HepG2 (cell line): ENCODE data around the gene DLG2. TPM values are rescaled to one million over a fixed set of nuclear protein-coding genes. Genes with fewer than 3 reads are reported as not detected.

ENCODE experiments used
- ATAC-seq: fragments of 200-7000 bp; cut with Tn5 transposase; 3 replicates; pipeline ENCODE4 v1.9.1; 2020; ENCODE audit warnings: mild to moderate bottlenecking, moderate library complexity
- BruUV-seq: library from RNA; stranded (reverse); fragments of 400-500 nt; replicated peaks from 2 replicates; lab custom pipeline; 2021; lab: Mats Ljungman, UMichigan
- CTCF ChIA-PET: fragments of 300-600 bp; formaldehyde crosslinking; extraction: SDS; loops from one replicate; lab custom pipeline; 2021; ENCODE audit warnings: low total read pairs, inconsistent platforms, low intra/inter-chr PET ratio; lab: Yijun Ruan, JAX
- POLR2A ChIA-PET: fragments of 350-600 bp; sonication (Branson Sonifier 250); formaldehyde crosslinking; loops from one replicate; lab custom pipeline; 2020; ENCODE audit warnings: antibody characterized with exemption, inconsistent platforms; lab: Yijun Ruan, JAX
- DNase-seq: peaks from one replicate; pipeline ENCODE4 v3.0.0-alpha.2; 2015; ENCODE audit warnings: low spot score
- FAIRE-seq: peaks from 3 replicates; lab custom pipeline; 2011; peaks lifted over from hg19 to GRCh38; lab: Jason Lieb, UNC
- H2AFZ ChIP-seq: one replicate; pipeline ENCODE4 v1.6.1; 2011; ENCODE audit warnings: low read length, inconsistent platforms
- H3K27ac ChIP-seq: fragments of 300-600 bp; 3 replicates; pipeline ENCODE4 v1.8.0; 2011; ENCODE audit warnings: mixed run types, mild to moderate bottlenecking, mixed read lengths, low read length, inconsistent platforms; ENCODE audit not compliant: insufficient read depth; ENCODE audit errors: extremely low read length
- H3K27me3 ChIP-seq, 2 experiments: fragments of 200-600 bp in 1 of 2; 2 replicates in 1 of 2; 3 replicates in 1 of 2; pipeline versions ENCODE4 v1.6.0 to v1.8.0; 2011; ENCODE audit warnings: low read length in 2 of 2, mild to moderate bottlenecking in 2 of 2, moderate library complexity in 2 of 2, inconsistent platforms in 1 of 2; ENCODE audit not compliant: insufficient read depth in 2 of 2, control insufficient read depth in 1 of 2
- H3K36me3 ChIP-seq, 2 experiments: fragments of 200-600 bp in 1 of 2; replicated peaks in 1 of 2; 2 replicates in 1 of 2; 3 replicates in 1 of 2; pipeline versions ENCODE4 v1.5.1 to v1.8.0; 2011; ENCODE audit warnings: low read length in 2 of 2, inconsistent platforms in 1 of 2; ENCODE audit not compliant: insufficient read depth in 2 of 2, control insufficient read depth in 1 of 2
- H3K4me1 ChIP-seq: 2 replicates; pipeline ENCODE4 v1.5.1; 2012; ENCODE audit warnings: low read length, inconsistent platforms; ENCODE audit not compliant: insufficient read depth
- H3K4me2 ChIP-seq: 2 replicates; pipeline ENCODE4 v1.6.0; 2011; ENCODE audit warnings: low read depth, low read length, inconsistent platforms
- H3K4me3 ChIP-seq, 3 experiments: fragments of 200-600 bp in 1 of 3; sonication (generic), shearing (Covaris generic) in 1 of 3; replicated peaks in 1 of 3; 2 replicates each; pipeline ENCODE4 v1.5.1; 2011 to 2016; ENCODE audit warnings: low read length in 3 of 3, inconsistent platforms in 2 of 3, low read depth in 2 of 3, mild to moderate bottlenecking in 2 of 3, control low read depth in 1 of 3, mixed read lengths in 1 of 3; ENCODE audit not compliant: insufficient read depth in 1 of 3
- H3K79me2 ChIP-seq: one replicate; pipeline ENCODE4 v1.6.1; 2011; ENCODE audit warnings: low read length, inconsistent platforms; ENCODE audit not compliant: insufficient read depth
- H3K9ac ChIP-seq: 2 replicates; pipeline ENCODE4 v1.6.0; 2011; ENCODE audit warnings: mild to moderate bottlenecking, low read depth, low read length, inconsistent platforms; ENCODE audit not compliant: insufficient read depth
- H3K9me3 ChIP-seq: 2 replicates; pipeline ENCODE4 v1.5.1; 2012; ENCODE audit warnings: mild to moderate bottlenecking, low read length
- H4K20me1 ChIP-seq: 2 replicates; pipeline ENCODE4 v1.6.0; 2011; ENCODE audit warnings: inconsistent platforms, mild to moderate bottlenecking, low read length, moderate library complexity; ENCODE audit not compliant: insufficient read depth
- TEAD3 ChIP-seq: optimal IDR thresholded peaks from 2 replicates; pipeline ENCODE3; 2016; ENCODE audit warnings: borderline replicate concordance
- ZMYM3 ChIP-seq: sonication (generic); formaldehyde crosslinking; IDR thresholded peaks from 2 replicates; pipeline ENCODE4 v1.5.1; 2020; ENCODE audit warnings: mild to moderate bottlenecking, missing genetic modification reagents
- ZNF703 ChIP-seq: sonication (generic); formaldehyde crosslinking; IDR thresholded peaks from 2 replicates; pipeline ENCODE4 v1.5.1; 2020; ENCODE audit warnings: missing genetic modification reagents, mild to moderate bottlenecking, moderate library complexity, borderline replicate concordance
- WGBS: methylation state at CpG from one replicate; pipeline ENCODE4 v1.1.6; 2017; ENCODE audit warnings: low lambda C conversion rate; 5-methylcytosine and 5-hydroxymethylcytosine counted together
- in situ Hi-C: cut with HindIII; loops from 2 replicates; pipeline ENCODE4 v1.10.0; 2017; ENCODE audit warnings: low pct_unique_long_range_greater_than_20kb; ENCODE audit not compliant: extremely low pct_ligation_motif_present
- intact Hi-C: fragments of 100-400 bp; cut with micrococcal nuclease; formaldehyde crosslinking; loops from one replicate; pipeline ENCODE4 v1.10.0; 2022; ENCODE audit not compliant: unreplicated experiment
- polyA plus RNA-seq, 8 experiments: library from polyadenylated mRNA; depleted of rRNA in 3 of 8; stranded (reverse) in 7 of 8; unstranded in 1 of 8; fragments of >200 nt; fragmentation: Illumina TruSeq in 4 of 8; extraction: Trizol in 4 of 8; gene quantifications; 2 replicates each; pipeline versions ENCODE4 v1.2.1 to v1.2.3, GENCODE V29; 2011 to 2016; ENCODE audit warnings: low read depth in 4 of 8, missing spikeins in 1 of 8, mixed read lengths in 1 of 8; ENCODE audit not compliant: insufficient read depth in 1 of 8
- total RNA-seq, 5 experiments: library from RNA; depleted of rRNA; stranded (reverse); fragments of >200 nt; fragmentation: Illumina TruSeq; extraction: Trizol; gene quantifications; 2 replicates each; pipeline ENCODE4 v1.2.3, GENCODE V29; 2016; ENCODE audit warnings: low read depth in 1 of 5
- TF ChIP-seq, protein P1 (sequence below): sonication (generic); formaldehyde crosslinking; IDR thresholded peaks from 2 replicates; pipeline ENCODE4 v1.4.0; 2020; ENCODE audit warnings: missing genetic modification reagents
- TF ChIP-seq, protein P2 (sequence below): sonication (generic); formaldehyde crosslinking; IDR thresholded peaks from 2 replicates; pipeline ENCODE4 v1.5.1; 2020; ENCODE audit warnings: missing genetic modification reagents, mild to moderate bottlenecking, borderline replicate concordance
- TF ChIP-seq, protein P3 (sequence below): sonication (generic); formaldehyde crosslinking; IDR thresholded peaks from 2 replicates; pipeline ENCODE4 v1.8.1; 2023; ENCODE audit warnings: missing genetic modification reagents, inconsistent platforms, borderline replicate concordance
- TF ChIP-seq, protein P4 (sequence below): IDR thresholded peaks from 2 replicates; pipeline ENCODE4 v1.6.1; 2018; ENCODE audit warnings: missing genetic modification reagents
- TF ChIP-seq, protein P5 (sequence below): sonication (generic); formaldehyde crosslinking; IDR thresholded peaks from 2 replicates; pipeline ENCODE4 v1.5.0; 2020; ENCODE audit warnings: mild to moderate bottlenecking, missing genetic modification reagents
- TF ChIP-seq, protein P6 (sequence below): sonication (generic); formaldehyde crosslinking; IDR thresholded peaks from 2 replicates; pipeline ENCODE4 v1.4.0; 2020; ENCODE audit warnings: missing genetic modification reagents

The DLG2 gene
- total and polyA plus RNA-seq, 2 of the 13 experiments (the other 11 are each of a cell fraction or from before 2014, with no cell fraction given) = 0.46 to 1.0 TPM

DNA sequence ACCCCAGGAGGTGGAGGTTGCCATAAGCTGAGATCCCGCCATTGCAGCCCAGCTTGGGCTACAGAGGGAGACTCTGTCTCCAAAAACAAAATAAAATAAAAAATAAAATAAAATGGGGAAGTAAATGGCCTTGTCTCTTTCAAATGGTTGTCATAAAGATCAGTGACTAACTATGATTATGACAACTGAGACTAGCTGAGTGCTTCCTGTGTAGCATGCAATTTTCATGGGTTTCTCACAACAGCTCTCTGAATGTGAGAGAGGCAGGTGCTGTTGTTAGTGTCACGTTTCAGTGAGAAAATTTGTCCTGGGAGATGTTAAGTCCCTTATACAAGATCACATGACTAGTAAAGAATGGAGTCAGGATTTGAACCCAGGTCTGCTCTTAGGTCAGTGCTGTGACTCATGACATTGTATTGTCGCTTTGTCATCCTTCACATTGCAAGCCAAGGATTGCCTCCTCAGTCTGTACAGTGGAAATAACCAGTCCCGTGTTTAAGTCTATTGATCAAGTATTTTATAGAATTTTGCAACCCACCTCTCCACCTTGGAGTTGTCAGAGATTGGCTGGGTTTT, 2177.7 kb downstream of the DLG2 start (continued):
- no peak for TF ChIP-seq TEAD3
- TF ChIP-seq, protein P1, sequence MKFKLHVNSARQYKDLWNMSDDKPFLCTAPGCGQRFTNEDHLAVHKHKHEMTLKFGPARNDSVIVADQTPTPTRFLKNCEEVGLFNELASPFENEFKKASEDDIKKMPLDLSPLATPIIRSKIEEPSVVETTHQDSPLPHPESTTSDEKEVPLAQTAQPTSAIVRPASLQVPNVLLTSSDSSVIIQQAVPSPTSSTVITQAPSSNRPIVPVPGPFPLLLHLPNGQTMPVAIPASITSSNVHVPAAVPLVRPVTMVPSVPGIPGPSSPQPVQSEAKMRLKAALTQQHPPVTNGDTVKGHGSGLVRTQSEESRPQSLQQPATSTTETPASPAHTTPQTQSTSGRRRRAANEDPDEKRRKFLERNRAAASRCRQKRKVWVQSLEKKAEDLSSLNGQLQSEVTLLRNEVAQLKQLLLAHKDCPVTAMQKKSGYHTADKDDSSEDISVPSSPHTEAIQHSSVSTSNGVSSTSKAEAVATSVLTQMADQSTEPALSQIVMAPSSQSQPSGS (CRISPR knock-in tag) = no peak

DNA sequence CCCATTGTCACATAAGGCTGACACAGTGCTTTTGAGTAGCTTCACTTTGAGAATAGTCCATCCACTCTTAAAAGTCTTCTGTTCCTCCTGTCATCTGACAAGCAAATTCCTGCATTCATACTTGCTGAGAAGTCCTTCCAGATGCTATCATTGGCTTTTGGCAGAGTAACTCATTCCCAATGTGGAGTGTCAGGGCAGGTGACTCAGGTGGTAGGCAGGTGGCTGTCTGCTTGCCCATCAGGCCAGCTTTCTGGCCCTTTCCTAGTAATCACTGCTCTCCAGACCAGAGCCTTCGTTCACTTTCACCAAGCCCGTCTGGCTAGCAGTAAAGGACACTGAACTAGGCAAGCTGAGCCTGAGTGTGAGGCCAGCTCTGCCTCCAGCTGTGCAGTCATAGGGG, 2178.5 kb downstream of the DLG2 start:
- ChIA-PET POLR2A (no interaction called here), CTCF (no interaction called here)
- Histone ChIP-seq H3K36me3 (no peaks in the 10 kb centered on the region), H3K27me3 (no peaks in the 10 kb centered on the region), H3K4me3 (no peak overlapping the region), H3K9ac (no peak overlapping the region), H3K4me2 (no peak overlapping the region), H3K79me2 (no peaks in the 10 kb centered on the region), H3K9me3 (no peaks in the 10 kb centered on the region), H2AFZ (no peak overlapping the region), H3K4me1 (no peaks in the 10 kb centered on the region), H3K27ac (no peak overlapping the region), H4K20me1 (no peaks in the 10 kb centered on the region)
- intact Hi-C loops = no loop called here
- WGBS = 0% methylated on average over 2 of the region's 2 CpGs
- ATAC-seq (no peak), FAIRE-seq (no peak), DNase-seq (no peak)
- in situ Hi-C loops = no loop called here
- BruUV-seq = no TSS peak
- TF ChIP-seq ZMYM3 (CRISPR knock-in tag) = no peak
- TF ChIP-seq, protein P2, sequence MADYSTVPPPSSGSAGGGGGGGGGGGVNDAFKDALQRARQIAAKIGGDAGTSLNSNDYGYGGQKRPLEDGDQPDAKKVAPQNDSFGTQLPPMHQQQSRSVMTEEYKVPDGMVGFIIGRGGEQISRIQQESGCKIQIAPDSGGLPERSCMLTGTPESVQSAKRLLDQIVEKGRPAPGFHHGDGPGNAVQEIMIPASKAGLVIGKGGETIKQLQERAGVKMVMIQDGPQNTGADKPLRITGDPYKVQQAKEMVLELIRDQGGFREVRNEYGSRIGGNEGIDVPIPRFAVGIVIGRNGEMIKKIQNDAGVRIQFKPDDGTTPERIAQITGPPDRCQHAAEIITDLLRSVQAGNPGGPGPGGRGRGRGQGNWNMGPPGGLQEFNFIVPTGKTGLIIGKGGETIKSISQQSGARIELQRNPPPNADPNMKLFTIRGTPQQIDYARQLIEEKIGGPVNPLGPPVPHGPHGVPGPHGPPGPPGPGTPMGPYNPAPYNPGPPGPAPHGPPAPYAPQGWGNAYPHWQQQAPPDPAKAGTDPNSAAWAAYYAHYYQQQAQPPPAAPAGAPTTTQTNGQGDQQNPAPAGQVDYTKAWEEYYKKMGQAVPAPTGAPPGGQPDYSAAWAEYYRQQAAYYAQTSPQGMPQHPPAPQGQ (CRISPR knock-in tag) = no peak
- TF ChIP-seq ZNF703 (CRISPR knock-in tag) = no peak
- TF ChIP-seq, protein P3, sequence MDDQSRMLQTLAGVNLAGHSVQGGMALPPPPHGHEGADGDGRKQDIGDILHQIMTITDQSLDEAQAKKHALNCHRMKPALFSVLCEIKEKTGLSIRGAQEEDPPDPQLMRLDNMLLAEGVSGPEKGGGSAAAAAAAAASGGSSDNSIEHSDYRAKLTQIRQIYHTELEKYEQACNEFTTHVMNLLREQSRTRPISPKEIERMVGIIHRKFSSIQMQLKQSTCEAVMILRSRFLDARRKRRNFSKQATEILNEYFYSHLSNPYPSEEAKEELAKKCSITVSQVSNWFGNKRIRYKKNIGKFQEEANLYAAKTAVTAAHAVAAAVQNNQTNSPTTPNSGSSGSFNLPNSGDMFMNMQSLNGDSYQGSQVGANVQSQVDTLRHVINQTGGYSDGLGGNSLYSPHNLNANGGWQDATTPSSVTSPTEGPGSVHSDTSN (CRISPR knock-in tag) = no peak
- TF ChIP-seq, protein P4, sequence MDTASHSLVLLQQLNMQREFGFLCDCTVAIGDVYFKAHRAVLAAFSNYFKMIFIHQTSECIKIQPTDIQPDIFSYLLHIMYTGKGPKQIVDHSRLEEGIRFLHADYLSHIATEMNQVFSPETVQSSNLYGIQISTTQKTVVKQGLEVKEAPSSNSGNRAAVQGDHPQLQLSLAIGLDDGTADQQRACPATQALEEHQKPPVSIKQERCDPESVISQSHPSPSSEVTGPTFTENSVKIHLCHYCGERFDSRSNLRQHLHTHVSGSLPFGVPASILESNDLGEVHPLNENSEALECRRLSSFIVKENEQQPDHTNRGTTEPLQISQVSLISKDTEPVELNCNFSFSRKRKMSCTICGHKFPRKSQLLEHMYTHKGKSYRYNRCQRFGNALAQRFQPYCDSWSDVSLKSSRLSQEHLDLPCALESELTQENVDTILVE (CRISPR knock-in tag) = no peak
- TF ChIP-seq, protein P5, sequence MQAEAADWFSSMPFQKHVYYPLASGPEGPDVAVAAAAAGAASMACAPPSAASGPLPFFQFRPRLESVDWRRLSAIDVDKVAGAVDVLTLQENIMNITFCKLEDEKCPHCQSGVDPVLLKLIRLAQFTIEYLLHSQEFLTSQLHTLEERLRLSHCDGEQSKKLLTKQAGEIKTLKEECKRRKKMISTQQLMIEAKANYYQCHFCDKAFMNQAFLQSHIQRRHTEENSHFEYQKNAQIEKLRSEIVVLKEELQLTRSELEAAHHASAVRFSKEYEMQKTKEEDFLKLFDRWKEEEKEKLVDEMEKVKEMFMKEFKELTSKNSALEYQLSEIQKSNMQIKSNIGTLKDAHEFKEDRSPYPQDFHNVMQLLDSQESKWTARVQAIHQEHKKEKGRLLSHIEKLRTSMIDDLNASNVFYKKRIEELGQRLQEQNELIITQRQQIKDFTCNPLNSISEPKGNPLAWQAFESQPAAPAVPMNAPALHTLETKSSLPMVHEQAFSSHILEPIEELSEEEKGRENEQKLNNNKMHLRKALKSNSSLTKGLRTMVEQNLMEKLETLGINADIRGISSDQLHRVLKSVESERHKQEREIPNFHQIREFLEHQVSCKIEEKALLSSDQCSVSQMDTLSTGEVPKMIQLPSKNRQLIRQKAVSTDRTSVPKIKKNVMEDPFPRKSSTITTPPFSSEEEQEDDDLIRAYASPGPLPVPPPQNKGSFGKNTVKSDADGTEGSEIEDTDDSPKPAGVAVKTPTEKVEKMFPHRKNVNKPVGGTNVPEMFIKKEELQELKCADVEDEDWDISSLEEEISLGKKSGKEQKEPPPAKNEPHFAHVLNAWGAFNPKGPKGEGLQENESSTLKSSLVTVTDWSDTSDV = no peak
- TF ChIP-seq, protein P6, sequence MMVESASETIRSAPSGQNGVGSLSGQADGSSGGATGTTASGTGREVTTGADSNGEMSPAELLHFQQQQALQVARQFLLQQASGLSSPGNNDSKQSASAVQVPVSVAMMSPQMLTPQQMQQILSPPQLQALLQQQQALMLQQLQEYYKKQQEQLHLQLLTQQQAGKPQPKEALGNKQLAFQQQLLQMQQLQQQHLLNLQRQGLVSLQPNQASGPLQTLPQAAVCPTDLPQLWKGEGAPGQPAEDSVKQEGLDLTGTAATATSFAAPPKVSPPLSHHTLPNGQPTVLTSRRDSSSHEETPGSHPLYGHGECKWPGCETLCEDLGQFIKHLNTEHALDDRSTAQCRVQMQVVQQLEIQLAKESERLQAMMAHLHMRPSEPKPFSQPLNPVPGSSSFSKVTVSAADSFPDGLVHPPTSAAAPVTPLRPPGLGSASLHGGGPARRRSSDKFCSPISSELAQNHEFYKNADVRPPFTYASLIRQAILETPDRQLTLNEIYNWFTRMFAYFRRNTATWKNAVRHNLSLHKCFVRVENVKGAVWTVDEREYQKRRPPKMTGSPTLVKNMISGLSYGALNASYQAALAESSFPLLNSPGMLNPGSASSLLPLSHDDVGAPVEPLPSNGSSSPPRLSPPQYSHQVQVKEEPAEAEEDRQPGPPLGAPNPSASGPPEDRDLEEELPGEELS (CRISPR knock-in tag) = no peak
